Regular cardiac myocyte (primary cell): ENCODE measurements around the gene MAOA. TPM values are rescaled to one million over a fixed set of nuclear protein-coding genes. Genes with fewer than 3 reads are reported as not detected.

Experiments
- total RNA-seq: library from RNA; depleted of rRNA; stranded (reverse); fragments of >200 nt; gene quantifications from 2 replicates; pipeline ENCODE4 v1.2.3, GENCODE V29; 2014

Gene MAOA
- total RNA-seq: 4.6 and 11.0 TPM in 2 replicates

DNA sequence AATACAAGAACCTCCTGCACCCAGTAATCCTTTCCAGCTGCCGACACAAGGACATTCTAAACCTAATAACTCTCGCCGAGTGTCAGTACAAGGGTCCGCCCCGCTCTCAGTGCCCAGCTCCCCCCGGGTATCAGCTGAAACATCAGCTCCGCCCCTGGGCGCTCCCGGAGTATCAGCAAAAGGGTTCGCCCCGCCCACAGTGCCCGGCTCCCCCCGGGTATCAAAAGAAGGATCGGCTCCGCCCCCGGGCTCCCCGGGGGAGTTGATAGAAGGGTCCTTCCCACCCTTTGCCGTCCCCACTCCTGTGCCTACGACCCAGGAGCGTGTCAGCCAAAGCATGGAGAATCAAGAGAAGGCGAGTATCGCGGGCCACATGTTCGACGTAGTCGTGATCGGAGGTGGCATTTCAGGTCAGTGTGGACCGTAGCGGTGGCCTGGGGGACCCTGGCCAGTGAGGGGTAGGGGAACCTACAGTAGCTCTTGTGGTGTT is at the start of gene MAOA:
MAOA (plus strand) TSS at position 295 of the 490 bp plus-strand sequence; CDS start at position 338, 43 bp downstream.

Other genes with a start within 250 kb of the MAOA start
- gene MAOB, start 226.2 kb downstream of the MAOA start, total RNA-seq: under 0.01 and 0.56 TPM in 2 replicates